AG09319 (cell line): ENCODE results near the gene MDGA2.
"Not testable (repeated sequence)": the region's sequence is repeated elsewhere in the genome, so short reads cannot be mapped to it uniquely, and the experiment has no call there.

Experiments used
- DNase-seq: peaks from one replicate; pipeline ENCODE4 v3.0.0-alpha.2; 2010; ENCODE audit warnings: low read depth; ENCODE audit errors: extremely low read depth
- TF ChIP-seq, protein P1 (sequence below): IDR thresholded peaks from 2 replicates; pipeline ENCODE4 v1.5.1; 2011; ENCODE audit warnings: low read depth, mild to moderate bottlenecking, inconsistent platforms, low read length, moderate library complexity

The MDGA2 gene

DNA sequence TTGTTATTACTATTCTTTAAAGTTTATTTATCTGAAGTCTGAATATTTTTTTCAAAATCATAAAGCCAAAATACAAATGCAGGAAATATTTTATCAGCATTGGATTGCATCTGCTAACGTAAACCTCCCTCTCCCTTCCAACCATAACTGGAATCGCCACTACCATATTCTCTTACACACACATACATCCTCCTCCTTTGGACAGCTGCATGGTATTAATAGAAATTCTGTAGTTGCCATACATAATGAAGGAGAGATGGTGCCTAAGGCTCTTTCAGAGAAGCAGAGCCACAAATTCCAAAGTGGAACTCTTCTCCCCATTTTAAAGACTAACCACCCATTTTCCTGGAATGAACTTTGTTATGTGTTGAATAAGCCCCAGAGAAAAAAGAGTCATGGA is 352.7 kb downstream of the MDGA2 start:
- TF ChIP-seq, protein P1, sequence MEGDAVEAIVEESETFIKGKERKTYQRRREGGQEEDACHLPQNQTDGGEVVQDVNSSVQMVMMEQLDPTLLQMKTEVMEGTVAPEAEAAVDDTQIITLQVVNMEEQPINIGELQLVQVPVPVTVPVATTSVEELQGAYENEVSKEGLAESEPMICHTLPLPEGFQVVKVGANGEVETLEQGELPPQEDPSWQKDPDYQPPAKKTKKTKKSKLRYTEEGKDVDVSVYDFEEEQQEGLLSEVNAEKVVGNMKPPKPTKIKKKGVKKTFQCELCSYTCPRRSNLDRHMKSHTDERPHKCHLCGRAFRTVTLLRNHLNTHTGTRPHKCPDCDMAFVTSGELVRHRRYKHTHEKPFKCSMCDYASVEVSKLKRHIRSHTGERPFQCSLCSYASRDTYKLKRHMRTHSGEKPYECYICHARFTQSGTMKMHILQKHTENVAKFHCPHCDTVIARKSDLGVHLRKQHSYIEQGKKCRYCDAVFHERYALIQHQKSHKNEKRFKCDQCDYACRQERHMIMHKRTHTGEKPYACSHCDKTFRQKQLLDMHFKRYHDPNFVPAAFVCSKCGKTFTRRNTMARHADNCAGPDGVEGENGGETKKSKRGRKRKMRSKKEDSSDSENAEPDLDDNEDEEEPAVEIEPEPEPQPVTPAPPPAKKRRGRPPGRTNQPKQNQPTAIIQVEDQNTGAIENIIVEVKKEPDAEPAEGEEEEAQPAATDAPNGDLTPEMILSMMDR, result no peak
- no peak for DNase-seq

DNA sequence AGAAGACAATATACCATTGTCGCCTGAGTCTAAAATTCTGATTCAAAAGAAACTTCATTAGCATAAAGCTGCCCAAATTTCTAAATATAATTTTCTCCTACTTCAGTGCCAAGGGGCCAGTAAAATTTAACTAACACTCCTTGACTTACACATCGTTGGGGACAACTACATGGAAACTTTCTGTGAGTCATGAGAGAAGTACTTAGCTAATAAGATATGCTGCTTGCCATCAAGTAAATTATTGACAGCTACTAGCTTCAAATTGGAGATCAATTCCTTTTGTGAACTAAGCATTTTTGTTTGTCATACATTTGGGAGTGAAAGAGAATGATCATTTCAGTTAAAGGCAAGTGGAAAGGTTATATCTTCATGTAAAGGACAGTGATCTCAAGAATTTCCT is 373.3 kb downstream of the MDGA2 start:
- no peak for DNase-seq
- TF ChIP-seq, protein P1, result no peak

- DNase-seq, result no peak
- TF ChIP-seq, protein P1, result no peak
These were observed 374.6 kb downstream of the MDGA2 start for GRCh38 chr14:47300796-47301195.

DNA sequence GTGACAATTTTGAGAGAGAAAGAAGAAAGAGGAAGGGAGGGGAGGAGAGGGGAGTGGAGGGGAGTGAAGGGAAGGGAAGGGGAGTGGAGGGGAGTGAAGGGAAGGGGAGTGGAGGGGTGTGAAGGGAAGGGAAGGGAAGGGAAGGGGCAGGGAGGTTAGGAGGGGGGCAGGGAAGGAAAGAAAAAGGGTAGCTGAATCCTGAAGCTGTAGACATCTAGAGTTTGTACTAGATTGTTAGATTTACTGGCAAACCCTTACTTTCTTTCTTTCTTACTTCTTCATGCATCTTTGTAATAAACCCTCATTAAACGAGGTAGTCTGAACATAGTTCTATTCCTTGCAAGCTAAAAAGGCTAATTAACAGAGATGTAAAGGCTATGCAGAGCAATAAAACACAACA is 378.0 kb downstream of the MDGA2 start:
- DNase-seq, result no peak
- TF ChIP-seq, protein P1, result no peak

DNA sequence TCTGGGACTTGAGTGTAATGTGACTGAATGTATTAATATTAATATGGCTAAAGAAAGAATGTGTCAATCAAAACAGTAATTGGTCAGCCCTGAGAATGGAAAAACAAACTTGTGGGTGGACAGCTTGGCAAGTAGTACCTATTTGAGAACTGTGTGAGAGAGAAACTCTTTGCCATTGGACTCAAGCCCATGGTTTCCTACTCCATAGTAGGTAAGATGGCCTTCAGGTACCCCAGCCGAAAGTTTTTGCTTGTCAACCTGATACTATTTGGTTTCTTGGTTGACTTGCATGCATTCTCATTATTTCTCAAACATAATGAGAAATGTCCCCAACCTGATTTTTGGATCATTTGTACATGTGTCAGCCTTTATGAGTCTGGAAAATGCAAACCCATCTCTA is 391.1 kb downstream of the MDGA2 start:
- TF ChIP-seq, protein P1, result no peak
- DNase-seq, result no peak

- DNase-seq, result not testable (repeated sequence)
These were observed 393.6 kb downstream of the MDGA2 start for GRCh38 chr14:47281761-47282160.

- TF ChIP-seq, protein P1, result no peak
- DNase-seq, result no peak
These were observed 397.1 kb downstream of the MDGA2 start for GRCh38 chr14:47278233-47278842.

GRCh38 chr14:47277703-47278102 is 397.7 kb downstream of the MDGA2 start:
- no peak for DNase-seq
- TF ChIP-seq, protein P1, result no peak
